GM12878 (cell line): ENCODE data around the gene GSTM2. TPM values are rescaled to one million over a fixed set of nuclear protein-coding genes. Genes with fewer than 3 reads are reported as not detected.
A peak's percentile ranks its signal among the peaks of the same experiment; 100 is the strongest.

Source experiments
- ATAC-seq: fragments of 200-7000 bp; cut with Tn5 transposase; 3 replicates; pipeline ENCODE4 v1.9.1; 2020; ENCODE audit warnings: mild to moderate bottlenecking, moderate library complexity
- BruUV-seq: library from RNA; stranded (reverse); fragments of 400-500 nt; replicated peaks from 2 replicates; lab custom pipeline; 2021; lab: Mats Ljungman, UMichigan
- CTCF ChIA-PET: fragments of 300-600 bp; sonication (Branson Sonifier 250); formaldehyde crosslinking; extraction: SDS; loops from one replicate; lab custom pipeline; 2021; ENCODE audit warnings: inconsistent platforms; lab: Yijun Ruan, JAX
- POLR2A ChIA-PET: fragments of 350-600 bp; formaldehyde crosslinking; extraction: SDS; loops from one replicate; lab custom pipeline; 2021; ENCODE audit warnings: inconsistent platforms; lab: Charles Lee
- RAD21 ChIA-PET: fragments of 300-600 bp; sonication (Branson Sonifier 250); formaldehyde crosslinking; loops from one replicate; lab custom pipeline; 2023; ENCODE audit warnings: antibody characterized with exemption; ENCODE audit not compliant: unreplicated experiment; lab: Charles Lee
- SMC1A ChIA-PET: fragments of 300-600 bp; sonication (Branson Sonifier 250); formaldehyde crosslinking; loops from one replicate; lab custom pipeline; 2023; ENCODE audit not compliant: unreplicated experiment, uncharacterized antibody; lab: Charles Lee
- DNase-seq: peaks from one replicate; pipeline ENCODE4 v3.0.0-alpha.2; 2011; ENCODE audit warnings: low read depth, low spot score
- FAIRE-seq: peaks from 3 replicates; lab custom pipeline; 2011; peaks lifted over from hg19 to GRCh38; lab: Jason Lieb, UNC
- H2AFZ ChIP-seq: 2 replicates; pipeline ENCODE4 v1.6.0; 2011; ENCODE audit warnings: low read depth, low read length, control low read depth; ENCODE audit not compliant: control insufficient read depth
- H3K27ac ChIP-seq: 2 replicates; pipeline ENCODE4 v1.5.1; 2011; ENCODE audit warnings: control low read depth; ENCODE audit not compliant: control insufficient read depth, insufficient read depth
- H3K27me3 ChIP-seq, 2 experiments: replicated peaks in 1 of 2; 2 replicates each; pipeline versions ENCODE4 v1.6.0 to v1.6.1; 2011; ENCODE audit warnings: low read length in 1 of 2; ENCODE audit not compliant: control insufficient read depth in 2 of 2, insufficient read depth in 2 of 2
- H3K36me3 ChIP-seq, 2 experiments: 2 replicates each; pipeline ENCODE4 v1.5.1; 2011; ENCODE audit warnings: low read length in 1 of 2; ENCODE audit not compliant: control insufficient read depth in 2 of 2, insufficient read depth in 2 of 2
- H3K4me1 ChIP-seq: 2 replicates; pipeline ENCODE4 v1.6.1; 2011; ENCODE audit warnings: mild to moderate bottlenecking, low read length, moderate library complexity, mixed read lengths; ENCODE audit not compliant: control insufficient read depth, insufficient read depth
- H3K4me2 ChIP-seq: 2 replicates; pipeline ENCODE4 v1.6.0; 2011; ENCODE audit warnings: control low read depth; ENCODE audit not compliant: control insufficient read depth, insufficient read depth
- H3K4me3 ChIP-seq: fragments of 200-600 bp; sonication (generic); 2 replicates; pipeline ENCODE4 v1.5.1; 2016
- H3K79me2 ChIP-seq: 2 replicates; pipeline ENCODE4 v1.6.0; 2011; ENCODE audit warnings: low read length; ENCODE audit not compliant: control insufficient read depth, insufficient read depth
- H3K9ac ChIP-seq: 2 replicates; pipeline ENCODE4 v1.8.0; 2011; ENCODE audit warnings: low read length, control low read depth, mixed read lengths; ENCODE audit not compliant: control insufficient read depth, insufficient read depth
- H3K9me3 ChIP-seq: replicated peaks from 3 replicates; pipeline ENCODE4 v1.5.1; 2011; ENCODE audit warnings: mild to moderate bottlenecking, low read length; ENCODE audit not compliant: control insufficient read depth, insufficient read depth
- H4K20me1 ChIP-seq: 2 replicates; pipeline ENCODE4 v1.6.0; 2011; ENCODE audit not compliant: control insufficient read depth, insufficient read depth
- BACH1 ChIP-seq: fragments of 450-650 bp; IDR thresholded peaks from 2 replicates; pipeline ENCODE4 v1.6.1; 2017; ENCODE audit warnings: mild to moderate bottlenecking, borderline replicate concordance
- BHLHE40 ChIP-seq, 2 experiments: fragments of 450-650 bp in 1 of 2; IDR thresholded peaks; 2 replicates each; pipeline ENCODE4 v1.6.1; 2011 to 2017; ENCODE audit warnings: low read depth in 2 of 2, borderline replicate concordance in 1 of 2, improper control_type of control experiment in 1 of 2, low read length in 1 of 2, mild to moderate bottlenecking in 1 of 2
- CBFB ChIP-seq: IDR thresholded peaks from 2 replicates; pipeline ENCODE4 v1.6.1; 2016; ENCODE audit warnings: antibody characterized with exemption, low read depth
- JUNB ChIP-seq: IDR thresholded peaks from 2 replicates; pipeline ENCODE4 v1.6.1; 2016; ENCODE audit warnings: antibody characterized with exemption, mild to moderate bottlenecking
- POLR2AphosphoS5 ChIP-seq: IDR thresholded peaks from 2 replicates; pipeline ENCODE4 v1.6.1; 2011; ENCODE audit warnings: mild to moderate bottlenecking, low read length, inconsistent platforms
- POU2F2 ChIP-seq: IDR thresholded peaks from 3 replicates; pipeline ENCODE4 v1.6.1; 2011; ENCODE audit warnings: low read depth, mild to moderate bottlenecking, low read length, borderline replicate concordance
- SUPT20H ChIP-seq: IDR thresholded peaks from 2 replicates; pipeline ENCODE4 v1.6.1; 2011; ENCODE audit warnings: low read depth, mild to moderate bottlenecking, low read length, moderate library complexity, borderline replicate concordance; ENCODE audit not compliant: control insufficient read depth
- TCF12 ChIP-seq: IDR thresholded peaks from 2 replicates; pipeline ENCODE4 v1.6.1; 2011; ENCODE audit warnings: low read depth, mild to moderate bottlenecking, low read length
- YY1 ChIP-seq: IDR thresholded peaks from 2 replicates; pipeline ENCODE4 v1.6.1; 2011; ENCODE audit warnings: low read depth, mild to moderate bottlenecking, low read length
- WGBS: methylation state at CpG from one replicate; pipeline ENCODE4 v1.1.6; 2016; ENCODE audit warnings: low lambda C conversion rate; ENCODE audit not compliant: insufficient replicate concordance, insufficient coverage; ENCODE audit errors: missing lambda C conversion rate; 5-methylcytosine and 5-hydroxymethylcytosine counted together
- in situ Hi-C: fragments of 300-500 bp; cut with MboI; formaldehyde crosslinking; loops from 9 replicates; pipeline ENCODE4 v1.14.3; 2018; ENCODE audit warnings: mixed read lengths
- intact Hi-C: fragments of 100-400 bp; cut with micrococcal nuclease; formaldehyde crosslinking; loops from one replicate; pipeline ENCODE4 v1.14.2; 2022; ENCODE audit not compliant: unreplicated experiment
- polyA plus RNA-seq, 11 experiments: library from polyadenylated mRNA; depleted of rRNA in 4 of 11; unstranded in 6 of 11; stranded (reverse) in 5 of 11; fragments of >200 nt; fragmentation: Nextera tagmentation in 4 of 11; fragmentation: Illumina TruSeq in 1 of 11; extraction: Ambion mirVana in 4 of 11; extraction: Trizol in 1 of 11; gene quantifications; 1 replicate in 1 of 11; 2 replicates in 10 of 11; pipeline versions ENCODE4 v1.2.1 to v1.2.3, GENCODE V29; 2011 to 2016; ENCODE audit warnings: inconsistent platforms in 2 of 11, missing spikeins in 2 of 11, low read depth in 1 of 11
- total RNA-seq, 4 experiments: library from RNA; depleted of rRNA in 3 of 4; stranded (reverse); fragments of >200 nt in 3 of 4; fragmentation: Illumina TruSeq in 1 of 4; extraction: Trizol in 1 of 4; gene quantifications; 2 replicates each; pipeline versions ENCODE4 v1.2.1 to v1.2.3, GENCODE V29; 2013 to 2021
- TF ChIP-seq, protein P1 (sequence below): fragments of 450-650 bp; formaldehyde crosslinking; IDR thresholded peaks from 2 replicates; pipeline ENCODE4 v1.4.0; 2020; ENCODE audit warnings: mild to moderate bottlenecking, moderate library complexity
- TF ChIP-seq, protein P2 (sequence below): fragments of 150-350 bp; IDR thresholded peaks from 2 replicates; pipeline ENCODE4 v1.6.1; 2014; ENCODE audit warnings: mild to moderate bottlenecking, low read depth, low read length
- TF ChIP-seq, protein P3 (sequence below): IDR thresholded peaks from 2 replicates; pipeline ENCODE4 v1.6.1; 2012; ENCODE audit warnings: low read depth, low read length, improper control_type of control experiment

The GSTM2 gene
- total and polyA plus RNA-seq, 10 of the 15 experiments (the other 5 are each of a cell fraction or from before 2014, with no cell fraction given), result 8.3 to 32.3 (median 20.2) TPM

DNA sequence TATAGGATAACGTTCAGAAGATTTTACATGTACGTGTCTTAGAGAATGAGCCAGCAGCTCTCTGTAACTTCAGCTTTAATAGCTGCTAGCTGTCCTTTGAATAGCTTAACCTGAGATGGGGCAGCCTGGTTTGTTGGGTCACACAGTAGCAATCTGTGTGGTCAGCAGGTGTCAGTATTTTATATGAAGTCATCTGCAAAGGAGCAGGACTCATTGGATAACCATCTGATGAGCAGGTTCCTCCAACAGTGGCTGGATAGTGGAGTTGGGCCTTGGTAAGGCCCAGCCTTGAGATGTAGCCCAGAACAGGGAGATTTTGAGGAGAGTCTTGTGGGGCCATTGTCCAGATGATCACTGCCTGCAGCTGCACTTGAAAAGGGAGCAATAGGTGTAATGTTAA lies 50.6 kb downstream of the GSTM2 start (continued):
- TF ChIP-seq, protein P1, sequence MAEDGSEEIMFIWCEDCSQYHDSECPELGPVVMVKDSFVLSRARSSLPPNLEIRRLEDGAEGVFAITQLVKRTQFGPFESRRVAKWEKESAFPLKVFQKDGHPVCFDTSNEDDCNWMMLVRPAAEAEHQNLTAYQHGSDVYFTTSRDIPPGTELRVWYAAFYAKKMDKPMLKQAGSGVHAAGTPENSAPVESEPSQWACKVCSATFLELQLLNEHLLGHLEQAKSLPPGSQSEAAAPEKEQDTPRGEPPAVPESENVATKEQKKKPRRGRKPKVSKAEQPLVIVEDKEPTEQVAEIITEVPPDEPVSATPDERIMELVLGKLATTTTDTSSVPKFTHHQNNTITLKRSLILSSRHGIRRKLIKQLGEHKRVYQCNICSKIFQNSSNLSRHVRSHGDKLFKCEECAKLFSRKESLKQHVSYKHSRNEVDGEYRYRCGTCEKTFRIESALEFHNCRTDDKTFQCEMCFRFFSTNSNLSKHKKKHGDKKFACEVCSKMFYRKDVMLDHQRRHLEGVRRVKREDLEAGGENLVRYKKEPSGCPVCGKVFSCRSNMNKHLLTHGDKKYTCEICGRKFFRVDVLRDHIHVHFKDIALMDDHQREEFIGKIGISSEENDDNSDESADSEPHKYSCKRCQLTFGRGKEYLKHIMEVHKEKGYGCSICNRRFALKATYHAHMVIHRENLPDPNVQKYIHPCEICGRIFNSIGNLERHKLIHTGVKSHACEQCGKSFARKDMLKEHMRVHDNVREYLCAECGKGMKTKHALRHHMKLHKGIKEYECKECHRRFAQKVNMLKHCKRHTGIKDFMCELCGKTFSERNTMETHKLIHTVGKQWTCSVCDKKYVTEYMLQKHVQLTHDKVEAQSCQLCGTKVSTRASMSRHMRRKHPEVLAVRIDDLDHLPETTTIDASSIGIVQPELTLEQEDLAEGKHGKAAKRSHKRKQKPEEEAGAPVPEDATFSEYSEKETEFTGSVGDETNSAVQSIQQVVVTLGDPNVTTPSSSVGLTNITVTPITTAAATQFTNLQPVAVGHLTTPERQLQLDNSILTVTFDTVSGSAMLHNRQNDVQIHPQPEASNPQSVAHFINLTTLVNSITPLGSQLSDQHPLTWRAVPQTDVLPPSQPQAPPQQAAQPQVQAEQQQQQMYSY, result no peak
- no peak for TF ChIP-seq TCF12

DNA sequence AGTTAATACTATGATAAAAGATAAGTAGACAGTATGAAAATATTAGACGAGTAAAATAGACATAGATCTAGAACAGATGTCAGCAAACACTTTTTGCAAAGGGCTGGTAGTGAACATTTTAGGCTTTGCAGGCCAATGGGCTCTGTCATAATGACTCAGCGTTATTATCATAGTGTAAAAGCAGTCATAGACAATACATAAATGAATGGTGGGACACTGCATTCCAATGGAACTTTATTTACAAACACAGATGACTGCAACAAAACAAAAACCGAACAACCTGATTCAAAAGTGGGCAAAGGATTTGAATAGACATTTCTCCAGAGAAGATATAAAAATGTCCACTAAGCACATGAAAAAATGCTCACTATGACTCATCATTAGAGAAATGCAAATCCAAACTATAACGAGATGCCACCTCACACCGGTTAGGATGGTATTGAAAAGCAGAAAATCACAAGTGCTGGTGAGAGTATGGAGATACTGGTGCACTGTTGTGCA lies 51.5 kb downstream of the GSTM2 start:
- H3K9me3 ChIP-seq, result no peaks in the 10 kb centered on the region; the same call in 2 of the 3 replicates
- 0 out of 2 replicates have a peak overlapping the region, but pooled peaks have one; percentile 6 for H3K4me3 ChIP-seq
- peak; percentile 83 for FAIRE-seq
- DNase-seq, result peak; percentile 31
- ChIA-PET RAD21 (no interaction called here), CTCF (interaction anchor here (2.4 kb wide), 1 partner anchor 265 kb away, joined by 11 read pairs; the partner anchor contains the start of gene AHCYL1), SMC1A (no interaction called here), POLR2A (no interaction called here)
- peaks cover 11% of the 10 kb centered on the region for H3K4me1 ChIP-seq
- H3K27ac ChIP-seq, result no peak overlapping the region
- no peaks in the 10 kb centered on the region for H3K27me3 ChIP-seq
- peak; percentile 84 for ATAC-seq
- BruUV-seq, result no TSS peak
- H2AFZ ChIP-seq, result peak overlapping the region; percentile 62; the same call in 1 of the 2 replicates
- 1% methylated on average over 5 of the region's 5 CpGs for WGBS
- no peak overlapping the region for H3K4me2 ChIP-seq
- H3K79me2 ChIP-seq, result no peaks in the 10 kb centered on the region
- H3K36me3 ChIP-seq, result no peaks in the 10 kb centered on the region
- no peaks in the 10 kb centered on the region for H4K20me1 ChIP-seq
- intact Hi-C loops (no loop called here), in situ Hi-C loops (no loop called here)
- no peak overlapping the region for H3K9ac ChIP-seq
- TF ChIP-seq POLR2AphosphoS5 (no peak), YY1 (no peak), JUNB (peak; percentile 52), POU2F2 (0 out of 3 replicates have a peak, but pooled peaks have one; percentile 36), BHLHE40 (IDR thresholded peaks at IDR 0.05; ENCODE audit: borderline replicate concordance in 1 of 2, low read depth in 2 of 2, low read length in 1 of 2) (no peak), BACH1 (peak; percentile 76), SUPT20H (no peak), CBFB (no peak)
- TF ChIP-seq, protein P2, sequence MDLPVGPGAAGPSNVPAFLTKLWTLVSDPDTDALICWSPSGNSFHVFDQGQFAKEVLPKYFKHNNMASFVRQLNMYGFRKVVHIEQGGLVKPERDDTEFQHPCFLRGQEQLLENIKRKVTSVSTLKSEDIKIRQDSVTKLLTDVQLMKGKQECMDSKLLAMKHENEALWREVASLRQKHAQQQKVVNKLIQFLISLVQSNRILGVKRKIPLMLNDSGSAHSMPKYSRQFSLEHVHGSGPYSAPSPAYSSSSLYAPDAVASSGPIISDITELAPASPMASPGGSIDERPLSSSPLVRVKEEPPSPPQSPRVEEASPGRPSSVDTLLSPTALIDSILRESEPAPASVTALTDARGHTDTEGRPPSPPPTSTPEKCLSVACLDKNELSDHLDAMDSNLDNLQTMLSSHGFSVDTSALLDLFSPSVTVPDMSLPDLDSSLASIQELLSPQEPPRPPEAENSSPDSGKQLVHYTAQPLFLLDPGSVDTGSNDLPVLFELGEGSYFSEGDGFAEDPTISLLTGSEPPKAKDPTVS, result no peak
- TF ChIP-seq, protein P3, sequence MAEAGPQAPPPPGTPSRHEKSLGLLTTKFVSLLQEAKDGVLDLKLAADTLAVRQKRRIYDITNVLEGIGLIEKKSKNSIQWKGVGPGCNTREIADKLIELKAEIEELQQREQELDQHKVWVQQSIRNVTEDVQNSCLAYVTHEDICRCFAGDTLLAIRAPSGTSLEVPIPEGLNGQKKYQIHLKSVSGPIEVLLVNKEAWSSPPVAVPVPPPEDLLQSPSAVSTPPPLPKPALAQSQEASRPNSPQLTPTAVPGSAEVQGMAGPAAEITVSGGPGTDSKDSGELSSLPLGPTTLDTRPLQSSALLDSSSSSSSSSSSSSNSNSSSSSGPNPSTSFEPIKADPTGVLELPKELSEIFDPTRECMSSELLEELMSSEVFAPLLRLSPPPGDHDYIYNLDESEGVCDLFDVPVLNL, result no peak
- TF ChIP-seq, protein P1, result no peak
